Breast epithelium (tissue), 4 donors: ENCODE results near the gene SNX30. TPM values are rescaled to one million over a fixed set of nuclear protein-coding genes. Genes with fewer than 3 reads are reported as not detected.

Source experiments
- DNase-seq, 2 donors: peaks; one replicate each; pipeline ENCODE4 v3.0.0-alpha.2; 2019; ENCODE audit warnings: low spot score in 2 of 2
- H3K27ac ChIP-seq, 2 donors: fragments of 200-600 bp; sonication (generic) in 1 of 2; one replicate each; pipeline ENCODE4 v1.5.1; 2016 to 2019; ENCODE audit warnings: mild to moderate bottlenecking in 1 of 2
- H3K27me3 ChIP-seq, 2 donors: fragments of 200-600 bp; sonication (generic) in 1 of 2; one replicate each; pipeline versions ENCODE4 v1.5.1 to v1.6.0; 2017 to 2019; ENCODE audit warnings: control low read depth in 1 of 2, mild to moderate bottlenecking in 1 of 2
- H3K36me3 ChIP-seq: fragments of 200-600 bp; one replicate; pipeline ENCODE4 v1.5.1; 2019
- H3K4me1 ChIP-seq, 2 donors: fragments of 200-600 bp; sonication (generic); one replicate each; pipeline ENCODE4 v1.5.1; 2016 to 2019; ENCODE audit warnings: control low read depth in 1 of 2
- H3K4me3 ChIP-seq, 3 donors: fragments of 200-600 bp; sonication (generic); 1 replicate in 2 of 3; 2 replicates in 1 of 3; pipeline ENCODE4 v1.5.1; 2016 to 2019; ENCODE audit warnings: mild to moderate bottlenecking in 3 of 3, moderate library complexity in 2 of 3
- H3K9me3 ChIP-seq, 2 donors: fragments of 200-600 bp; sonication (generic) in 1 of 2; one replicate each; pipeline ENCODE4 v1.5.1; 2016 to 2019; ENCODE audit warnings: control low read depth in 1 of 2
- CTCF ChIP-seq, 3 donors: fragments of 450-650 bp; IDR thresholded peaks; one replicate each; pipeline ENCODE4 v1.5.1; 2016 to 2017; ENCODE audit warnings: antibody characterized with exemption in 3 of 3, mild to moderate bottlenecking in 3 of 3, moderate library complexity in 3 of 3
- POLR2A ChIP-seq: fragments of 450-650 bp; IDR thresholded peaks from one replicate; pipeline ENCODE4 v1.6.1; 2016; ENCODE audit warnings: antibody characterized with exemption, mild to moderate bottlenecking, moderate library complexity
- POLR2AphosphoS5 ChIP-seq, 3 donors: sonication (generic); formaldehyde crosslinking; IDR thresholded peaks; one replicate each; pipeline ENCODE4 v1.6.1; 2017; ENCODE audit warnings: antibody characterized with exemption in 3 of 3
- intact Hi-C: fragments of 100-400 bp; cut with DNase I; formaldehyde crosslinking; loops from one replicate; pipeline ENCODE4 v1.15.1; 2023; ENCODE audit warnings: low total_unique reads
- total RNA-seq, 3 donors: library from RNA; depleted of rRNA; stranded (reverse); fragments of >200 nt; gene quantifications; one replicate each; pipeline ENCODE4 v1.1.0, GENCODE V29; 2016

SNX30 gene
- total RNA-seq, 3 donors from 2014 or later, result 15.2 to 18.7 (median 16.4) TPM

- no peak overlapping the region for H3K4me3 ChIP-seq
- H3K27me3 ChIP-seq, result no peaks in the 10 kb centered on the region
- DNase-seq, result no peak
- no peaks in the 10 kb centered on the region for H3K36me3 ChIP-seq
- intact Hi-C loops, result no loop called here
- TF ChIP-seq POLR2A (no peak), CTCF (IDR thresholded peaks at IDR 0.05) (no peak), POLR2AphosphoS5 (IDR thresholded peaks at IDR 0.05) (no peak)
- H3K9me3 ChIP-seq, result no peaks in the 10 kb centered on the region
- peaks cover 0 to 5% of the 10 kb centered on the region in 2 donors for H3K4me1 ChIP-seq
- no peak overlapping the region for H3K27ac ChIP-seq
These were observed 6.8 kb downstream of the SNX30 start for GRCh38 chr9:112757282-112757883.

GRCh38 chr9:112757940-112758339, 7.4 kb downstream of the SNX30 start:
- no peak overlapping the region for H3K4me3 ChIP-seq
- no peaks in the 10 kb centered on the region for H3K9me3 ChIP-seq
- no peak overlapping the region for H3K27ac ChIP-seq
- intact Hi-C loops, result no loop called here
- H3K27me3 ChIP-seq, result no peaks in the 10 kb centered on the region
- DNase-seq, result no peak
- peaks cover 0 to 5% of the 10 kb centered on the region in 2 donors for H3K4me1 ChIP-seq
- TF ChIP-seq CTCF (IDR thresholded peaks at IDR 0.05), result no peak
- TF ChIP-seq POLR2AphosphoS5 (IDR thresholded peaks at IDR 0.05), result no peak
- TF ChIP-seq POLR2A, result no peak
- no peaks in the 10 kb centered on the region for H3K36me3 ChIP-seq

GRCh38 chr9:112760821-112761220, 10.3 kb downstream of the SNX30 start:
- Histone ChIP-seq H3K9me3 (peaks cover 0 to 1% of the 10 kb centered on the region in 2 donors), H3K4me1 (no peaks in the 10 kb centered on the region), H3K27me3 (no peaks in the 10 kb centered on the region), H3K27ac (no peak overlapping the region), H3K36me3 (no peaks in the 10 kb centered on the region), H3K4me3 (no peak overlapping the region)
- TF ChIP-seq POLR2A (no peak), POLR2AphosphoS5 (IDR thresholded peaks at IDR 0.05) (no peak), CTCF (IDR thresholded peaks at IDR 0.05) (no peak)
- intact Hi-C loops, result loop anchor here (5.0 kb wide), 1 partner anchor 1391 kb away; no protein-coding TSS in a partner anchor
- DNase-seq, result no peak

GRCh38 chr9:112761912-112762655, 11.5 kb downstream of the SNX30 start:
- peaks cover 0 to 10% of the 10 kb centered on the region in 2 donors for H3K9me3 ChIP-seq

More at GRCh38 chr9:112761912-112762655, 11.5 kb downstream of the SNX30 start:
- intact Hi-C loops, result loop anchor here (5.0 kb wide), 1 partner anchor 1390 kb away; no protein-coding TSS in a partner anchor
- Histone ChIP-seq H3K27me3 (no peaks in the 10 kb centered on the region), H3K27ac (no peak overlapping the region), H3K4me1 (no peaks in the 10 kb centered on the region), H3K36me3 (no peaks in the 10 kb centered on the region), H3K4me3 (no peak overlapping the region)
- DNase-seq, result no peak
- TF ChIP-seq CTCF (IDR thresholded peaks at IDR 0.05), result no peak
- no peak for TF ChIP-seq POLR2A
- TF ChIP-seq POLR2AphosphoS5 (IDR thresholded peaks at IDR 0.05), result no peak
